Measurements from ENCODE around the gene KIF7.

DNA sequence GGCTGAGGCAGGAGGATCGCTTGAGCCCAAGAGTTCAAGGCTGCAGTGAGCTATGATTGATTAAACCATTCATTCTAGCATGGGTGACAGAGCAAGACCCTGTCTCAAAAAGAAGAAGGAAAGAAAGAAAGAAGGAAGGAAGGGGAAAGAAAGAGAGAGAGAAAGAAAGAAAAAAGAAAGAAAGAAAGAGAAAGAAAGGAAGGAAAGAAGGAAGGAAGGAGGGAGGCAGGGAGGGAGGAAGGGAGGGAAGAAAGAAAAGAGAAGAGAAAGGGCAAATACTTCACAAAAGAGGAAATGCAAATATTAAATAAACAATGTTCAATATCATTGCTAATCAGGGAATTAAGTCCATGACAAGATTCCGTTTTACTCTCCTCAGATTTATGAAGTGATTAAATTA is 4.0 kb upstream of the KIF7 start:
- TF ChIP-seq CEBPB (IDR thresholded peaks at IDR 0.05; ENCODE audit: borderline replicate concordance in 1 of 2, low read depth in 2 of 2, low read length in 2 of 2) (no peak), ZZZ3 (IDR thresholded peaks at IDR 0.05; ENCODE audit: control insufficient read depth, insufficient read length, low read depth) (no peak)

All from GM12878 (cell line).